Measurements from ENCODE around the gene N4BP2.

GRCh38 chr4:40118861-40119260, 62.2 kb downstream of the N4BP2 start:
- TF ChIP-seq CTCF (conservative IDR thresholded peaks at IDR 0.05; ENCODE audit: low read depth, low read length) = no peak
- no peak for TF ChIP-seq EZH2phosphoT487 (IDR thresholded peaks at IDR 0.05; ENCODE audit: borderline replicate concordance, low read length)
- TF ChIP-seq EZH2 (IDR thresholded peaks at IDR 0.05; ENCODE audit: low read length, unreplicated experiment) = no peak

Measured in PC-3 (cell line).